Activated gamma-delta T cell treated with anti-CD3 and anti-CD28 coated beads, Interleukin-2, amount 50 U/mL, for 16 hours (primary cell): ENCODE data around the gene ORM2.
A peak's percentile ranks its signal among the peaks of the same experiment; 100 is the strongest.
"Not testable (repeated sequence)": the region's sequence is repeated elsewhere in the genome, so short reads cannot be mapped to it uniquely, and the experiment has no call there.

Experiments
- DNase-seq: peaks from one replicate; pipeline ENCODE4 v3.0.0-alpha.2; 2020; ENCODE audit warnings: low read depth

ORM2 gene

DNA sequence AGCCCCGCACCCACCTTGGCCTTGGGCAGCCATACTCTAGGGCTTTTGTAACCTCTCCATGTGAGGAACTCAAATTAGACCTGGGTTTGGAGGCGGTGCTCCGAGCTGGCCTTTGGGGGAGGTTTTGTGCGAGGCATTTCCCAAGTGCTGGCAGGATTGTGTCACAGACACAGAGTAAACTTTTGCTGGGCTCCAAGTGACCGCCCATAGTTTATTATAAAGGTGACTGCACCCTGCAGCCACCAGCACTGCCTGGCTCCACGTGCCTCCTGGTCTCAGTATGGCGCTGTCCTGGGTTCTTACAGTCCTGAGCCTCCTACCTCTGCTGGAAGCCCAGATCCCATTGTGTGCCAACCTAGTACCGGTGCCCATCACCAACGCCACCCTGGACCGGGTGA lies at the start of gene ORM2:
Gene ORM2 (plus strand): TSS at position 245 of the 398 bp plus-strand sequence. CDS start 36 bp downstream, at position 281.
- DNase-seq, result not testable (repeated sequence)

- no peak for DNase-seq
These were observed 48.8 kb upstream of the ORM2 start for GRCh38 chr9:114280636-114281472.

DNA sequence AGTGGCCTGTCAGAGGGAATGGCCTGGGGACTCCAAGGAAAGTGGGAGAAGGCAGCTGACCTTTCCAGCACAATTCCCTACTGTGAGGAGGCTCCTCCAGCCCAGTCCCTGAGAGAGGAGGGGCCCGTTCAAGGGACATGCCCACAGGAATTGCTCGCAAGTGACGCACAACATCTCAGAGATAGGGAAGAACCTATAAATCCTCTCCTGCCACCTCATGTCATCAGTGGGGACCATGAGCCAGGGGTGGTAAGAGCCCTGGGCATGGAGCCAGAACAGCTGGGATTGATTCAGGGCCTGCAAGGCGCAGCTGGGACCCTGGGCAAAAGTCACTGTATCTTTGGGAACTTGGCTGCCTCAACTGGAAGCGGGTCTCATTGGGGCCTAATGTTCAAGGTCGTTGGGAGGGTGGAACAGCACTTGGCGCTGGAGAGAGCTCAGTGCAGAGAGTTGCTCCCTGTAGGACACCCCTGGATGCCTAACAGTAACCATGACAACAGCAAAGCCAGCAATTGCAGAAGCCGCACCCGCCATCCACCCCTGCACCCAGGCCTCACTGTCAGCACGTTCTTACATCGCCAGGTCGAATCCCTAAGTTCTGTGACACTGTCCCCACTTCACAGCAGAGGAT lies 48.1 kb upstream of the ORM2 start:
- DNase-seq, result no peak

- DNase-seq, result no peak
These were observed 47.6 kb upstream of the ORM2 start for GRCh38 chr9:114282104-114282485.

DNA sequence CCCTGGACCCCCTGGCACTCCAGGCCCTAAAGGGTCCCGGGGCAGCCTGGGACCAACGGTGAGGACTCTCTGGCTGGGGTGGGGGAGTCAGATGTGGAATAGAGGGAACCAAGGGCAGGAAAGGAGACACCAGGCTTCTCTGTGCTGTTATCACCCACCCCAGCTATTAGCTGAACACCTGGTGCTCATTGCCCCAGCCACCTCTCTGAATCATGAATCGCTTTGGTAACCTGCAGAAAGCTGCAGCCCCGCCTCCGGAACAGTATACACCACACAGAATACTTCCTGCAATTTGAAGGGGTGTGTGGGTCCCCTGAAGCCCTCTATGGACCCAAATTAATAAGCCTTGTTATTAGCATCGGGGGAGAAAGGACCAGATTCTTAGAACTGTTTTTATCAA lies 47.2 kb upstream of the ORM2 start:
- DNase-seq, result no peak

DNA sequence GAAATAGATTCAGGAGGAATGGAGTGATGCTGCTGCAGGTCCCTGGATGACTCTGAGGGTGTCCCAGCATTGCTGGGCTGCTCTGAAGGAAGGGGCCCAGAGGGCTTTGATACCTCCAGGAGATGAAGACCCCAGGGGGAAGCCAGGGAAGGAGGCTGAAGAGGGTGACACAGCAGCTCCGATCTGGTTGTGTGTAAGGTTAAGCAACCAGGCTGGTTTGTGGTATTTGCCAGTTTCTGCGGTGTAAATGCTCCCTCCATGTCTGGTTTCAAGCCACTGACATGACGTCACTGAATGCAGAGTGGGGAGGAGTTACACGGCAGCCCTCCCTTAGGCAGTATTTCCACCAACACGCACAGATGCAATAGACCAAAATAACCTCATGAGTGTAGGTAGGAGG lies 46.7 kb upstream of the ORM2 start:
- DNase-seq, result no peak

GRCh38 chr9:114283551-114284111 lies 46.0 kb upstream of the ORM2 start:
- no peak for DNase-seq

GRCh38 chr9:114284316-114285060 lies 45.2 kb upstream of the ORM2 start:
- DNase-seq, result no peak

- DNase-seq, result no peak
These were observed 44.4 kb upstream of the ORM2 start for GRCh38 chr9:114285166-114285867.

GRCh38 chr9:114286146-114286679 lies 43.5 kb upstream of the ORM2 start:
- DNase-seq, result no peak

GRCh38 chr9:114287001-114287762 lies 42.5 kb upstream of the ORM2 start:
- no peak for DNase-seq

DNA sequence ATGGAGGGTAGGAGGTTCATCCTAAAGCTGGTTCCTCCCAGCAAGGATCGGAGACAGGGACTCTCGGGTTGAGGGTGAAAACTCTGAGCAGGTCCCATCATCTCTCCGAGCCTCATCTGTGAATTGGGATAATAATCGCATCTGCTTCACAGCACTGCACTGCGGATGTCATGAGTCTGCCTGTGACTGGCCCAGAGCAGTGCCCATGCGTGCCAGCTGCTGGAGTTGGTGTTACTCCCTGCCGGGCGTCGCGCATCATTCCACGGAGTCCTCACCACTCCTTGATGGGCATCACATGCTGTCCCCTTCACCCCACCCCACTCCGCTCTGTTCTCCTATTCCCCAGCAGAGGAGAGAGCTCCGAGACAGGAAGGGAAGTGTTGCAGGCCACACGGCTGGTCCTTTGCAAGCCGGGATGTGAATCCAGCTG lies 41.9 kb upstream of the ORM2 start:
- DNase-seq, result no peak

DNA sequence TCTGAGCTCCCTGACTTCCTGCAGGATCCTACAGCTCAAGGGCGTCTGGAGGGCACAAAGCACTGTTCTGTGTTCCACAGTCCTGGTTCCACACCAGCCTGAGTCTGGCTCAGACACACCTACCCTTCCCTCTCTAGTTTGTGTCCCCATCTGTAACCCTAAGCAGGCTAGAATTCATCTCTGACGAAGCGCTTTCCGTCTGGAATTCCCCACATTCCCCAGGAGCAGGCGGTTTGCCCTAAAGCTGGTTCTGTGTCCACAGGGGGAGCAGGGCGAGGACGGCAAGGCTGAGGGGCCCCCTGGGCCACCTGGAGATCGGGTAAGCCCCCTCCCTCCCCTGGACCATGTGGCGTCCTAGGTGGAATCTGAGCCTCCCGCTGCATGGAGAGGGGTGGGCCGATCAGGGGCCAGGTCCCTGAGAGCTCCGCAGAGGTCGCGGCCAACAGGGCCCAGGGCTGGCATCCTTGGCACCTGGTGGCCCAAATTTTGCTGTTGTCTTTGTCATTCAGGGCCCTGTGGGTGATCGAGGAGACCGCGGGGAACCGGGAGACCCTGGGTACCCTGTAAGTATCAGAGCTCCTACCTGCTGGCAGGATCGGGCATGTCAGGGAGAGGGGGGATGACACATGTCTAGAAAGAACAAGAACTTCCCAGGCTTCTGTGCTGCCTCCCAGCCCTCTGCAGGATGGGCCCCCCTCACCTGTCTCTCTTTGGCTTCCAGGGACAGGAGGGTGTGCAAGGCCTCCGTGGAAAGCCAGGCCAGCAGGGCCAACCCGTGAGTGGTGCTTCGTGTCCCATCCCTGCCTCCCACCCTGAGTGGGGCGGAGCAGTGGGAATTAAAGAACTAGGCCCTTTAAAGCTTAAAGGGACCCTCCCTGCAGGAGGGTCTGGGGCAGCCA lies 41.2 kb upstream of the ORM2 start:
- DNase-seq, result no peak

GRCh38 chr9:114289106-114289505 lies 40.6 kb upstream of the ORM2 start:
- DNase-seq, result no peak

DNA sequence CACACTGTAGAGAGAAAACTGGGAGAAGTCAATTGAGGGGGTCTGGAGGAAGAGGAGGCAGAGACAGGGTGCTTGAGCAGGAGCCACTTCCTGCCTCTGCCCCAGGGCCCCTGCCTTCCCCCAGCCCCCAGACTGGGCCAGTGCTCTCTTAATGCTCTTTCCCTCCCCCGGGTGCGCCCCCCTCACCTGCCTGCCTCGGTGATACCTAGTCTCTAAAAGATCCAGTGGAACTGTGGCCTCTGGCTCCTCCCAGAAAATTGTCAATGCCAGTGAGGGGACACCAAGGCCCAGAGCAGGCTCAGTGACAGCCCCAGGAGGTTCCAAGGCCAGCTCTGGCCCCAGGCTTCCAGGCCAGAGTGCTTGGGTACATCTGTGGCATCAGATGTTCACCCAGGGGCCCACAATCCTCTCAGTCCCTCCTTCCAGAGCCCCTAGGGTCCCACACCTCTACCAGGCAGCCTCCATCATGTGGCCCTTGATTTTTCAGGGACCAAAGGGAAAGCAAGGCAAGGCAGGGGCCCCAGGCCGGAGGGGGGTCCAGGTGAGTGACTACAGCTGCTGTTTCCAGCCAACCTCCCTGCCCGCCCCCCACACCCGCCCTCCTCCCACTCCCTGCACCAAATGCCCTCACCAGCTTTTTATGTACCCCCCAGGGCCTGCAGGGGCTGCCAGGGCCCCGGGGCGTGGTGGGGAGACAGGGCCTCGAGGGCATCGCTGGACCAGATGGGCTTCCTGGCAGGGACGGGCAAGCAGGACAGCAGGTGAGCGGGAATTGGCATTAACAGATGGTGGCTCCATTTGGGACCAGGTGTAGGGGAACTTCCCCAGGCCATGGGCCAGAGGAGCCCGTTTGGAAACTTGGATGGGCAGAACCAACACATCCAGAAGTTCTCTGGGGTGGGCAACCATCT lies 39.8 kb upstream of the ORM2 start:
- no peak for DNase-seq

GRCh38 chr9:114290561-114290986 lies 39.1 kb upstream of the ORM2 start:
- no peak for DNase-seq

DNA sequence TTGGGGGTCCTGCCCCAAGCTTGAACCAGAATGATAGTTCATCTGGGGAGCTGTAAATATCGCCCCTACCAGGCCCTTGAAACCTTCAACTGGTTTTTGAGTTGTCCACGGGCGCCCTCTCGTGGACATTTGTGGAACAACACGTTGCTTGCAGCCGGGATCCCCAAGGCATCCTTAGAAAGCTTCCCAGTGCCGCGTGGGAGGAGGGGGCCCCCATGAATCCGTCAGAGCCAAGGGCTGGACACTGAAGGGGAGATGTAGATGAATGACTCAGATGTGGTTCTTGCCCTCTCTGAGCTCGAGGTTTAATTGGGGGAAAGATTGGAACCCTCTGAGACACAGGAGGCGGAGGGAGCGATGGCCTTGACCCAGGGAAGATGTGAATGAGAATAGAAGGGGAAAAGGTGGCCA lies 38.6 kb upstream of the ORM2 start:
- peak; percentile 67 for DNase-seq

GRCh38 chr9:114291886-114292590 lies 37.6 kb upstream of the ORM2 start:
- no peak for DNase-seq
